ENCODE results near the gene PROM2. TPM values are rescaled to one million over a fixed set of nuclear protein-coding genes. Genes with fewer than 3 reads are reported as not detected.
A peak's percentile ranks its signal among the peaks of the same experiment; 100 is the strongest.

The PROM2 gene
- total RNA-seq, 4 donors from 2014 or later, result 16.7 to 24.3 (median 22.0) TPM

- Histone ChIP-seq H3K4me3 (replicated peaks in 1 of 3) (no peak overlapping the region), H3K36me3 (no peaks in the 10 kb centered on the region), H3K27ac (peak overlapping the region in 2 of 3 donors; percentile 17 to 94), H3K9me3 (no peaks in the 10 kb centered on the region), H3K4me1 (peaks cover 54 to 79% of the 10 kb centered on the region in 2 donors), H3K27me3 (no peaks in the 10 kb centered on the region)
- WGBS, 2 donors, result 79 to 80% methylated on average over 8 of the region's 8 CpGs
- no peak for TF ChIP-seq POLR2A (IDR thresholded peaks at IDR 0.05)
- TF ChIP-seq, protein P1, sequence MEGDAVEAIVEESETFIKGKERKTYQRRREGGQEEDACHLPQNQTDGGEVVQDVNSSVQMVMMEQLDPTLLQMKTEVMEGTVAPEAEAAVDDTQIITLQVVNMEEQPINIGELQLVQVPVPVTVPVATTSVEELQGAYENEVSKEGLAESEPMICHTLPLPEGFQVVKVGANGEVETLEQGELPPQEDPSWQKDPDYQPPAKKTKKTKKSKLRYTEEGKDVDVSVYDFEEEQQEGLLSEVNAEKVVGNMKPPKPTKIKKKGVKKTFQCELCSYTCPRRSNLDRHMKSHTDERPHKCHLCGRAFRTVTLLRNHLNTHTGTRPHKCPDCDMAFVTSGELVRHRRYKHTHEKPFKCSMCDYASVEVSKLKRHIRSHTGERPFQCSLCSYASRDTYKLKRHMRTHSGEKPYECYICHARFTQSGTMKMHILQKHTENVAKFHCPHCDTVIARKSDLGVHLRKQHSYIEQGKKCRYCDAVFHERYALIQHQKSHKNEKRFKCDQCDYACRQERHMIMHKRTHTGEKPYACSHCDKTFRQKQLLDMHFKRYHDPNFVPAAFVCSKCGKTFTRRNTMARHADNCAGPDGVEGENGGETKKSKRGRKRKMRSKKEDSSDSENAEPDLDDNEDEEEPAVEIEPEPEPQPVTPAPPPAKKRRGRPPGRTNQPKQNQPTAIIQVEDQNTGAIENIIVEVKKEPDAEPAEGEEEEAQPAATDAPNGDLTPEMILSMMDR (IDR thresholded peaks at IDR 0.05), result no peak
- intact Hi-C loops (cut with DNase I), result no loop called here
- DNase-seq, result no peak
Observed at GRCh38 chr2:95307878-95308277, 33.6 kb downstream of the PROM2 start.

DNA sequence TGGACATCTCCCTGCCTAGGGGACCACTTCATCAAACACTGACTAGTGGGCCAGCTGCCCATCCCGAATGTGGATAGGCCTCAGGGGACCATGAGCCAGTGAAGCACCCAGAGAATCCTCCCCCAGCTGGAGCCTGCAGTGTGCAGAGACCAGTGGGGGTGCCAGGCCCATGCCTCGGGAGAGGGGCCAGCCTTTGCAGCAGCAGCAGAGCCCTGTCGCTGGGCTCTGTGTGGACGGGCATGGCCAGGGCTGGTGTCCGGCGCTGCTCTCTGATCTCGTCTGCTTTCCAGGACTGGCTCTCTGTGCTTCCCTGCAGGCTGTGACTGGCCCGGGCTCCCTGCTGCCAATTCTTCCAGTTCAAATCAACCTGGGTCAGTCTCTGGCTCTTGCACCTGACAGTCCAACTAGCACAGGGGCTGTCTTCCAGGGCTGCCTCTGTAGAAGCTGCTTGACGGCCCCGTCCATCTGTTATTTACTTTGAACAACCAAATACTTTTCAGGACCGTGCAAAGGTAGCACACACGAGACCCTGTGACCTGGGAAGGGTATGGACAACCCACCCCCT lies 34.3 kb downstream of the PROM2 start:
- 66 to 77% methylated on average over 6 to 9 of the region's 12 CpGs for WGBS, 2 donors
- H3K9me3 ChIP-seq, result no peaks in the 10 kb centered on the region
- H3K27me3 ChIP-seq, result no peaks in the 10 kb centered on the region
- H3K4me1 ChIP-seq, result peaks cover 48 to 78% of the 10 kb centered on the region in 2 donors
- H3K27ac ChIP-seq, result peak overlapping the region in 1 of 3 donors; percentile 94
- H3K36me3 ChIP-seq, result no peaks in the 10 kb centered on the region
- TF ChIP-seq POLR2A (IDR thresholded peaks at IDR 0.05), result no peak
- TF ChIP-seq, protein P1 (IDR thresholded peaks at IDR 0.05), result no peak
- no peak for DNase-seq
- H3K4me3 ChIP-seq (replicated peaks in 1 of 3), result no peak overlapping the region
- intact Hi-C loops (cut with DNase I), result no loop called here

DNA sequence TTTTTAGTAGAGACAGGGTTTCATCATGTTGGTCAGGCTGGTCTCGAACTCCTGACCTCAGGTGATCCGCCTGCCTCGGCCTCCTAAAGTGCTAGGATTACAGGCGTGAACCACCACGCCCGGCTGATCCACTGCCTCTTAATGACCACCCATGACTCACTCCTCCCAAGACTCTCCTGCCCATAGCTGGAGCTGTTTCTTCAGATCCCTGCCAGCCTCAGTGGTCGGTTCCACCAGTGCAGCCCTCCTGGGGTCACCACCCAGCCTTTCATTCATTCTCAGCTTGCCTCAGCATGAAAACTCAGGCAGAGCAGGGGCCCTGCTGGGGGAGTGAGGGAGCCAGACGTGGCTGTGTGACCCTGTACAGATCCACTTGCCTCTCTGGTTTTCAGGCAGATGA lies 35.4 kb downstream of the PROM2 start:
- H3K36me3 ChIP-seq, result no peaks in the 10 kb centered on the region
- H3K27ac ChIP-seq, result peak overlapping the region; percentile 30 to 94 (median 50)
- intact Hi-C loops (cut with DNase I), result no loop called here
- DNase-seq, result peak in 1 of 2 donors; percentile 37
- TF ChIP-seq, protein P1 (IDR thresholded peaks at IDR 0.05), result no peak
- no peak for TF ChIP-seq POLR2A (IDR thresholded peaks at IDR 0.05)
- 79% methylated on average over 6 to 7 of the region's 8 CpGs for WGBS, 2 donors
- H3K4me1 ChIP-seq, result peaks cover 38 to 69% of the 10 kb centered on the region in 2 donors
- no peaks in the 10 kb centered on the region for H3K9me3 ChIP-seq
- H3K27me3 ChIP-seq, result no peaks in the 10 kb centered on the region
- no peak overlapping the region for H3K4me3 ChIP-seq (replicated peaks in 1 of 3)

DNA sequence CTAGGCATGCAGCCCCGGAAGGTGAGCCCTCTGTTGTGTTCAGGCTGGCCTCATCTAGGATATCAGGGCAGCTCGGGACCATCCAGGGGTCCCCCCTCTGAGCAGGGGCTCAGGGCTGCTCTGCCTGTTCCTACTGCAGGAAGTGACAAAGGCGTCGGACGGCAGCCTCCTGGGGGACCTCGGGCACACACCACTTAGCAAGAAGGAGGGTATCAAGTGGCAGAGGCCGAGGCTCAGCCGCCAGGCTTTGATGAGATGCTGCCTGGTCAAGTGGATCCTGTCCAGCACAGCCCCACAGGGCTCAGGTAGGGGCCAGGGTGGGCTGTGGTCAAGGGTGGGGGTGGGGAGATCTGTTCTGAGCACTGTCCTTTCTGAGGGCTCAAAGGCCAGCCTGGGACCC lies 36.0 kb downstream of the PROM2 start:
- Histone ChIP-seq H3K27ac (peak overlapping the region; percentile 30 to 94 (median 50)), H3K36me3 (no peaks in the 10 kb centered on the region), H3K4me1 (peaks cover 31 to 63% of the 10 kb centered on the region in 2 donors), H3K27me3 (no peaks in the 10 kb centered on the region), H3K4me3 (replicated peaks in 1 of 3) (no peak overlapping the region), H3K9me3 (no peaks in the 10 kb centered on the region)
- TF ChIP-seq POLR2A (IDR thresholded peaks at IDR 0.05), result no peak
- TF ChIP-seq, protein P1 (IDR thresholded peaks at IDR 0.05), result no peak
- WGBS, 2 donors, result 20% methylated on average over 1 to 3 of the region's 8 CpGs
- DNase-seq, result peak; percentile 71 to 77
- intact Hi-C loops (cut with DNase I), result no loop called here

GRCh38 chr2:95310651-95311050 lies 36.4 kb downstream of the PROM2 start:
- no peaks in the 10 kb centered on the region for H3K36me3 ChIP-seq
- peaks cover 28 to 59% of the 10 kb centered on the region in 2 donors for H3K4me1 ChIP-seq
- WGBS, 2 donors, result 23 to 46% methylated on average over 3 to 4 of the region's 4 CpGs
- no peaks in the 10 kb centered on the region for H3K27me3 ChIP-seq
- no peaks in the 10 kb centered on the region for H3K9me3 ChIP-seq
- peak overlapping the region in 2 of 3 donors; percentile 30 to 94 for H3K27ac ChIP-seq
- no peak overlapping the region for H3K4me3 ChIP-seq (replicated peaks in 1 of 3)
- intact Hi-C loops (cut with DNase I), result no loop called here
- no peak for TF ChIP-seq POLR2A (IDR thresholded peaks at IDR 0.05)
- TF ChIP-seq, protein P1 (IDR thresholded peaks at IDR 0.05), result no peak
- DNase-seq, result peak; percentile 43 to 49
